ENCODE measurements around the gene PXMP4. TPM values are rescaled to one million over a fixed set of nuclear protein-coding genes. Genes with fewer than 3 reads are reported as not detected.

Gene PXMP4
- total RNA-seq, 1 experiment from 2014 or later = 12.0 TPM

DNA sequence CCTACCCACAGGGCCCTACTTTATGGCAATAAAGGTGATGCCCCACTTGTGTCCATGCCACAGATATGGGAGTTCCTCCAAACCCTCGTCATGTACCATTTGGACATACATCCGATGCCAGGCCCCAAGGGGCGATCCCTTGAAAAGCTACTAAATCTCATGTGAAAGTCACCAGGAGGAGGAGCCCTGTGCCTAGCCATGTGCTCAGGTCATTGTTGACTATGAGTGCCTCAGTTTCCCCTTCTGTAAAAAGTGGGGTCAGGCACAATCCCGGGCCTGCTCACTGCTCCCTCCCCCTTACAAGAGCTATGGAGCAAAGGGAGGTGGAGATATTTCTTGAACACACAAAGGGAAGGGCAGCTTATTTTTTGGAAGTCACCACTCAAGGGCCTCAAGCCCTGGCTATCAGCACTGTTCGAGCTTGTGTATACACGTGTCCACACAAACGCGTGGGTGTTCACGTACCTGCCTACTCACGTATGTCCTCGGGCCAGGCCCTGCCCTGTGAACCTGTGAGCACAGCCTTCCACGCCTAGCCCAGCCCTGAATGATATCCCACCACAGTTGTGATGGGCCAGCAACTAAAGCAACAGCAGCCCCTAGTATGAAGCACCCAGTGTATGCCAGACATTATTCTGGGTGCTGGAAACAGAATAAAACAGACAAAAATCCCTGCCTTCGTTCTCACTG lies 51.5 kb downstream of the PXMP4 start:
- Histone ChIP-seq H3K36me3 (ENCODE audit: control insufficient read depth, insufficient read depth, low read length) (peaks cover under 1% of the 10 kb centered on the region; the same call in 1 of the 2 replicates), H3K4me1 (ENCODE audit: control insufficient read depth, insufficient read depth, low read length) (peaks cover 21% of the 10 kb centered on the region), H3K9me3 (ENCODE audit: control insufficient read depth, insufficient read depth, low read depth, low read length) (no peaks in the 10 kb centered on the region), H3K4me3 (ENCODE audit: low read depth in 2 of 2, low read length in 2 of 2) (no peak overlapping the region), H3K27ac (ENCODE audit: low read length) (no peak overlapping the region), H3K27me3 (ENCODE audit: control insufficient read depth, insufficient read depth, low read length) (no peaks in the 10 kb centered on the region)
- ChIA-PET POLR2A (no interaction called here), CTCF (interaction anchor here (0.6 kb wide), 1 partner anchor 406 kb away, joined by 4 read pairs; no protein-coding TSS in a partner anchor)
- ATAC-seq = no peak
- no TSS peak for BruUV-seq (replicated peaks)
- in situ Hi-C loops (cut with HindIII; ENCODE audit: low pct_unique_long_range_greater_than_20kb, low sequenced_read_pairs) (no loop called here), intact Hi-C loops (cut with micrococcal nuclease; ENCODE audit: unreplicated experiment) (no loop called here)
- TF ChIP-seq SIN3A (IDR thresholded peaks at IDR 0.05; ENCODE audit: borderline replicate concordance, insufficient read depth, low read depth, low read length) (no peak), POLR2AphosphoS5 (IDR thresholded peaks at IDR 0.05; ENCODE audit: low read depth, low read length) (no peak), TCF7L2 (IDR thresholded peaks at IDR 0.05; ENCODE audit: low read depth, low read length) (no peak)
- TF ChIP-seq, protein P1, sequence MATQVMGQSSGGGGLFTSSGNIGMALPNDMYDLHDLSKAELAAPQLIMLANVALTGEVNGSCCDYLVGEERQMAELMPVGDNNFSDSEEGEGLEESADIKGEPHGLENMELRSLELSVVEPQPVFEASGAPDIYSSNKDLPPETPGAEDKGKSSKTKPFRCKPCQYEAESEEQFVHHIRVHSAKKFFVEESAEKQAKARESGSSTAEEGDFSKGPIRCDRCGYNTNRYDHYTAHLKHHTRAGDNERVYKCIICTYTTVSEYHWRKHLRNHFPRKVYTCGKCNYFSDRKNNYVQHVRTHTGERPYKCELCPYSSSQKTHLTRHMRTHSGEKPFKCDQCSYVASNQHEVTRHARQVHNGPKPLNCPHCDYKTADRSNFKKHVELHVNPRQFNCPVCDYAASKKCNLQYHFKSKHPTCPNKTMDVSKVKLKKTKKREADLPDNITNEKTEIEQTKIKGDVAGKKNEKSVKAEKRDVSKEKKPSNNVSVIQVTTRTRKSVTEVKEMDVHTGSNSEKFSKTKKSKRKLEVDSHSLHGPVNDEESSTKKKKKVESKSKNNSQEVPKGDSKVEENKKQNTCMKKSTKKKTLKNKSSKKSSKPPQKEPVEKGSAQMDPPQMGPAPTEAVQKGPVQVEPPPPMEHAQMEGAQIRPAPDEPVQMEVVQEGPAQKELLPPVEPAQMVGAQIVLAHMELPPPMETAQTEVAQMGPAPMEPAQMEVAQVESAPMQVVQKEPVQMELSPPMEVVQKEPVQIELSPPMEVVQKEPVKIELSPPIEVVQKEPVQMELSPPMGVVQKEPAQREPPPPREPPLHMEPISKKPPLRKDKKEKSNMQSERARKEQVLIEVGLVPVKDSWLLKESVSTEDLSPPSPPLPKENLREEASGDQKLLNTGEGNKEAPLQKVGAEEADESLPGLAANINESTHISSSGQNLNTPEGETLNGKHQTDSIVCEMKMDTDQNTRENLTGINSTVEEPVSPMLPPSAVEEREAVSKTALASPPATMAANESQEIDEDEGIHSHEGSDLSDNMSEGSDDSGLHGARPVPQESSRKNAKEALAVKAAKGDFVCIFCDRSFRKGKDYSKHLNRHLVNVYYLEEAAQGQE (IDR thresholded peaks at IDR 0.05; ENCODE audit: insufficient read depth in 1 of 2, low read depth in 2 of 2, low read length in 1 of 2) = no peak
- TF ChIP-seq, protein P2, sequence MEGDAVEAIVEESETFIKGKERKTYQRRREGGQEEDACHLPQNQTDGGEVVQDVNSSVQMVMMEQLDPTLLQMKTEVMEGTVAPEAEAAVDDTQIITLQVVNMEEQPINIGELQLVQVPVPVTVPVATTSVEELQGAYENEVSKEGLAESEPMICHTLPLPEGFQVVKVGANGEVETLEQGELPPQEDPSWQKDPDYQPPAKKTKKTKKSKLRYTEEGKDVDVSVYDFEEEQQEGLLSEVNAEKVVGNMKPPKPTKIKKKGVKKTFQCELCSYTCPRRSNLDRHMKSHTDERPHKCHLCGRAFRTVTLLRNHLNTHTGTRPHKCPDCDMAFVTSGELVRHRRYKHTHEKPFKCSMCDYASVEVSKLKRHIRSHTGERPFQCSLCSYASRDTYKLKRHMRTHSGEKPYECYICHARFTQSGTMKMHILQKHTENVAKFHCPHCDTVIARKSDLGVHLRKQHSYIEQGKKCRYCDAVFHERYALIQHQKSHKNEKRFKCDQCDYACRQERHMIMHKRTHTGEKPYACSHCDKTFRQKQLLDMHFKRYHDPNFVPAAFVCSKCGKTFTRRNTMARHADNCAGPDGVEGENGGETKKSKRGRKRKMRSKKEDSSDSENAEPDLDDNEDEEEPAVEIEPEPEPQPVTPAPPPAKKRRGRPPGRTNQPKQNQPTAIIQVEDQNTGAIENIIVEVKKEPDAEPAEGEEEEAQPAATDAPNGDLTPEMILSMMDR (IDR thresholded peaks at IDR 0.05) = no peak
- DNase-seq (ENCODE audit: low read depth, low spot score) = no peak

DNA sequence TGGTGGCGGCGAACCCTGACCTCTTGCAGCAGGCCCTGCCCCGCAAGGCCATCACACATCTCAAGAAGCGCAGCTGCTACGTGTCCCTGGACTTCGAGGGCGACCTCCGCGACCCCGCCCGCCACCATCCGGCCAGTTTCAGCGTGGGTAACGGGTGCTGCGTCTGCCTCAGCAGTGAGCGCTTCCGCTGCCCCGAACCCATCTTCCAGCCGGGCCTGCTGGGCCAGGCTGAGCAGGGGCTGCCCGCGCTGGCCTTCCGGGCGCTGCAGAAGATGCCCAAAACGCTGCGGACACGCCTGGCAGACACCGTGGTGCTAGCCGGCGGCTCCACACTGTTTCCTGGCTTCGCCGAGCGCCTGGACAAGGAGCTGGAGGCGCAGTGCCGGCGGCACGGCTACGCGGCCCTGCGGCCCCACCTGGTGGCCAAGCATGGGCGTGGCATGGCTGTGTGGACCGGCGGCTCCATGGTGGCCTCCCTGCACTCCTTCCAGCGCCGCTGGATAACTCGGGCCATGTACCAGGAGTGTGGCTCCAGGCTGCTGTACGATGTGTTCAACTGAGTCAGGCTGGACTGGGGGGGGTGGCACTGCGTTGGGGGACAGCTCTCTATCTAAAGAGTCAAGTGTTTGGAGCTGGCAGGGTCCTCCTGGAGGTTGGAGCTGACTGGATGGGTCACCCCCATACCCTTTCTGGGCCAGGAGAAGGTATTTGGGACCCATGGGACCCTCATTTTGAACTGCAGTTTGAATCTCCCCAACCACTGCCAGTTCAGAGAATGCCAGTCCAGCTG lies 52.2 kb downstream of the PXMP4 start:
- CTCF ChIA-PET = interaction anchor here (0.6 kb wide), 1 partner anchor 405 kb away, joined by 4 read pairs; no protein-coding TSS in a partner anchor
- no peak overlapping the region for H3K4me3 ChIP-seq (ENCODE audit: low read depth in 2 of 2, low read length in 2 of 2)
- H3K9me3 ChIP-seq (ENCODE audit: control insufficient read depth, insufficient read depth, low read depth, low read length) = no peaks in the 10 kb centered on the region
- in situ Hi-C loops (cut with HindIII; ENCODE audit: low pct_unique_long_range_greater_than_20kb, low sequenced_read_pairs) (no loop called here), intact Hi-C loops (cut with micrococcal nuclease; ENCODE audit: unreplicated experiment) (no loop called here)
- H3K36me3 ChIP-seq (ENCODE audit: control insufficient read depth, insufficient read depth, low read length) = no peaks in the 10 kb centered on the region
- peaks cover 18% of the 10 kb centered on the region for H3K4me1 ChIP-seq (ENCODE audit: control insufficient read depth, insufficient read depth, low read length)
- DNase-seq (ENCODE audit: low read depth, low spot score) (no peak), ATAC-seq (no peak)
- BruUV-seq (replicated peaks) = no TSS peak
- no peak overlapping the region for H3K27ac ChIP-seq (ENCODE audit: low read length)
- H3K27me3 ChIP-seq (ENCODE audit: control insufficient read depth, insufficient read depth, low read length) = no peaks in the 10 kb centered on the region
- POLR2A ChIA-PET = interaction anchor here (0.6 kb wide), 1 partner anchor 19 kb away, joined by 3 read pairs; no protein-coding TSS in a partner anchor
- TF ChIP-seq, protein P1 (IDR thresholded peaks at IDR 0.05; ENCODE audit: insufficient read depth in 1 of 2, low read depth in 2 of 2, low read length in 1 of 2) = no peak
- TF ChIP-seq SIN3A (IDR thresholded peaks at IDR 0.05; ENCODE audit: borderline replicate concordance, insufficient read depth, low read depth, low read length) (no peak), TCF7L2 (IDR thresholded peaks at IDR 0.05; ENCODE audit: low read depth, low read length) (no peak), POLR2AphosphoS5 (IDR thresholded peaks at IDR 0.05; ENCODE audit: low read depth, low read length) (no peak)
- TF ChIP-seq, protein P2 (IDR thresholded peaks at IDR 0.05) = no peak; the same call in 1 of the 2 replicates
